AG09309 (cell line): ENCODE results near the gene STARD9.

ENCODE experiments used
- DNase-seq: peaks from one replicate; pipeline ENCODE4 v3.0.0-alpha.2; 2010; ENCODE audit warnings: low read depth
- H3K4me3 ChIP-seq: 2 replicates; pipeline ENCODE4 v1.5.1; 2011; ENCODE audit warnings: mild to moderate bottlenecking, low read depth, low read length, moderate library complexity; ENCODE audit not compliant: control insufficient read depth
- CTCF ChIP-seq: IDR thresholded peaks from 2 replicates; pipeline ENCODE4 v1.5.1; 2011; ENCODE audit warnings: mild to moderate bottlenecking, low read depth, low read length, inconsistent platforms; ENCODE audit not compliant: insufficient read depth, control insufficient read depth; ENCODE audit errors: missing control alignments

Gene STARD9

DNA sequence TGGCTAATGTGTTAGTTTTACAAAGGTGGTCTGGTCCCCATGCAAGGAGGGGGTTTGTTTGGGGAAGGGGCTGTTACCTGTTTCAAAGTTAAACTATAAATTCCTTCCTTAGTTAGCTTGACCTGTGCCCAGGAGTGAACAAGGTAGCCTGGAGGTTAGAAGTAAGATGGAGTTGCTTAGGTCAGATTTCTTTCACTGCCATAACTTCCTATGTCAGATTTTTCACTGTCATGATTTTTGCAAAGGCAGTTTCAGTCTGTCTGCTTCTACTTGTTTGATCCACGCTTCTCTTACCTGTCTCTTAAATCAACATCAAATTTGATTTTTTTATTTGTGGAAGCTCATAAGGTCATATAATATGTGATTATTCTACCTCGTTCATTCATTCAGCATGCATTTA, 28.6 kb downstream of the STARD9 start:
- no peak for TF ChIP-seq CTCF
- DNase-seq = no peak
- H3K4me3 ChIP-seq = no peak overlapping the region

DNA sequence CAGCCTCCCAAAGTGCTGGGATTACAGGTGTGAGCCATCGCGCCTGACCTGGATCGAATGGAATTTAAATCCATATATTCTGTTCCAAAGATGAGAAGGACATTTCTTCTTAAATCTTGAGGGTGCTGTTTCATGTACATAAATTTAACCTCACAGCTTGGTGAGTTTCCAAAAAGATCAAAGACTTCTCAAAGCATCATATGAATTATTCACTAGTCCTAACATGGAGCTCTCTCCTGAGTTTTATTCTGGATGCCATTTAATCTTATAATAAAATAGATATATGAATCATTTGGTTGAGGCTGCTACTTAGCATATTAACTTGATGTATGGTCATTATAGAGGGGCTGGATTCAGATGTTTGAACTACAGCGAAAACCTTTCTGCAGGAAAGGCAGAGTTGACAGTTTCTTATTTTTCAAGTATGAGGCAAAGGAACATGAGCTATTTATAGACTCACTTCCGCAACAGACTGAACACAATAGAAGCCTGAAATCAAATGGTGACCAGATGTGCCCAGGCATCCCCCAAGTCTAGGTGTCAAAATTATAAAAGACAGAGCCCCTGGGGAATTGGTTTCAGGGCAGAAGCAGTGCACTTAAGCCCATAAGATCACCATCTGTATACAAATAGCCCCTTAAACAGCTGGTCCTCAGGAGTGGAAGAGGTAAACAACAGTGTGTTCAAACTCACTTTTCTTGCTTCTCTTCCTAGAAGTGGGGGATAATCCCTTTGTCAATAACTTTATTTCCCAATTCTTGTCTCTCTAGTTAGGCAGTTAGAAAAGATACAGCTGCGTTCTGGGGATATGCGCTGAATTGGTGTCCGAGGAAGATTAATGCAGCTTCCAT, 29.7 kb downstream of the STARD9 start:
- no peak overlapping the region for H3K4me3 ChIP-seq
- no peak for DNase-seq
- no peak for TF ChIP-seq CTCF

GRCh38 chr15:42605796-42606195, 30.4 kb downstream of the STARD9 start:
- no peak for DNase-seq
- no peak overlapping the region for H3K4me3 ChIP-seq
- no peak for TF ChIP-seq CTCF

DNA sequence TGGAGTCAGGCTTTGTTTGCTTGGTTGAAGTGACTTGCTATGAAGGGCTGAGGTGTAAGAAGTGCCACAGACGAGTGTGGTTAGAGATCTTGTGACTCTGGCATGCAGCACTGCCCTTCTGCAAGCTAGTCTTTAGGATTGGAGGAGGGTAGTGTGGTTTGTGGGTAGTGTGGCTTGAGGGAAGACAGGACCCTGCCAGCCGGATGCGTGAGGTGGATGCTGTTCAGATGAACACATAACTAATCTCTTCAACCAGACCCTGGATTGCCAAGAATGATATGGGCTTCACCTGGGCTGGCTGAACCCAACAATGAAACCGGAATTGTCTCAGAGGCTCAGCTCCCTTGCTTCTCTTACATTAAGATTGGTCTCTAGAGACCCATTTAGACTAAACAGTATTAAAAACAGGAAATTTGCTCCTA, 32.7 kb downstream of the STARD9 start:
- H3K4me3 ChIP-seq = no peak overlapping the region
- no peak for DNase-seq
- TF ChIP-seq CTCF = no peak

- no peak for DNase-seq
- no peak overlapping the region for H3K4me3 ChIP-seq
- no peak for TF ChIP-seq CTCF
Observed at GRCh38 chr15:42608752-42609488, 33.5 kb downstream of the STARD9 start.

- DNase-seq = no peak
- no peak overlapping the region for H3K4me3 ChIP-seq
- TF ChIP-seq CTCF = no peak
Observed at GRCh38 chr15:42611532-42611931, 36.1 kb downstream of the STARD9 start.
